NCI-H146 treated with DMSO at 0.1 percent for 48 hours (cell line): ENCODE data around the gene ADARB2.

Source experiments
- DNase-seq: peaks from one replicate; lab custom pipeline; 2025; ENCODE audit not compliant: unreplicated experiment; lab: John Stamatoyannopoulos, UW

ADARB2 gene

DNA sequence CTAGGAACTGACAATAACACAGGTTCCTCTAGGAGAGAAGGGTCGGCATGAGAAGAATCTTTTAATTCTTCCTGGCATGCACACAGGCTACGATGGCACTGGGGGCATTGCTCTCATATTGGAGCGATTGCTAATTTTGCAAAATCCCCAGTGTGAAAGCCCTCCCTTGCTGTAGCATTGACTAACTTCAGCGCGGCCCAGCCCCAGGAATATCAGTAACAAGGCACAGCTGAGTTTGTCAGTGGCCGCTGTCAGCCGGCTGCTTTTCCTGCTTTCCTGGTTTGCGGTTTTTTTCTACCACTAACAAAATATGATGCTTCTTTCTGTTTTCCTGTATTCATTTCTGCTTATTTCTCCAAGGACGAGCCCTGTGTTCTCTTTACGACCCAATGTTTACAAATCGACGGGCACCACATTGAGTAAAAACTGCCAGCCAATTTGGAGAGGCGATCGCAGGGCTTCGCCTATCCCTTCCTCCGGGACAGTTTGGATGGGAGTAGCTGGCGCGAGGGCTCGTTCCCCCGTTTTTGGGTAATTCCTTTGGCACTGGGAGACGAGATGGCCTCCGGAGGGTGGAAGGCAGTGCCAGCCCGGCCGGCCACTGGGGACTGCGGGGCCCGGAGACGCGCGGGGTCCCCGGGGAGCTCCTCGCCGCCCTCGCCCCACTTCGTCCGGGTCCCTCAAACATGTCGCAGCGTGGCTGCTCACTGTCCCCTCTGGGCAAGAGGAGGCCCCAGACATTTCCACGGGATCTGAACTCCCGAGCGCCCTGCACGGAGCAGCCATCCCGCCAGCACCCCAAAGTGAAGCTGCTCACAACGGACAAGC lies 967 bp downstream of the ADARB2 start:
- DNase-seq = no peak

DNA sequence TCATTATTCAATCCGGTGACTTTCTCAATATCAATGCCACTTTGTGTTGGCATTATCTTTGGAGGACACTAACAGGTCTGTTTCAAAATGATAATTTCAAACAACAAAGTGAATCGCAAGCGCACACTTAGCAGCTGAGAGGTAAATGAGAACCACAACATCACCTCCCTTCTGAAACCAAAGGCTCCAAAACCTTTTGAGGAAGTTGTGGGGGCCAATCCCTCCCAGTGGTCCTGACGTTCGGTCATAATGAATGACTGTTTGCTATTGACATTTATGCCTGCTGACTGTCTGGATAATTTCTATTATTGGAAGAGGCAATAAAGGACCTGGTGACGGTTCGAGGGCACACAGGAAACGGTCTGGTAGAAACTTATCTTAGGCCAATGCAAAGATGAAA lies 1.8 kb downstream of the ADARB2 start:
- no peak for DNase-seq

DNA sequence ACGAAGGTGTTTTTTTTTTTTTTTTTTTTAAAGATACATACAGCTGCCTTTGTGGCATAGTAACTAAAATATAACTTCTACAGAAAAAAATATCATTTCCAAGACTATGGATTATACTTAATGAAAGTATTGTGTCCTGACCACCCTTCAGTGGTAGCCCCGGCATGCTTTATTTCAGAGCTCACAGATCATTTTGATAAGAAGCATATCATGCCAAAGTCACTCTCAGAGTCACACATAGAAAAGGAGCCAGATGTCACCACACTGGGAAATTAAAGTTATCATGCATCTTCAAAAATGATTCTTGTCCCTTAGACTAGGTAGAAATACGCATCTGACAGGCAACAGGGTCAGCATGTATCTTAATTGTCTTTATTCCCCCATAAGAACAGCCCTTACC lies 3.0 kb downstream of the ADARB2 start:
- DNase-seq = no peak

DNA sequence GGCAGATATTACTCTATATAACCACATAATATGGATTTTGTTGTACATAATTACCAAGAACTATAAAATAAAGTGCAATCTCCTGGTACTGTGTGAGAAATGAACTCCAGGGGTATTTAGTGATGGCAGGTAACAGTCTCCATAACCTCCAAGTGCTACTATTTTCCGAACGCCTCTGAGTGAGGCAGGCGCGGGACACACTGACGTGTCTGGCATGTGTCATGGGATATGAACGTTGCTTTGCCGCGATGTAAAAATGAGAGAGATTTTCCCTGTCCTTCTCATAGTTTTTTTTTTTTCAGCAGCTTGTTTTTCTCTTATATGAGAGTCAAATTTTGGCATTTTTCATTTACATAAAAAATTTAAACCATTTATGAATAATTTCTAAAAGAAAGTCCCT lies 3.6 kb downstream of the ADARB2 start:
- no peak for DNase-seq

DNA sequence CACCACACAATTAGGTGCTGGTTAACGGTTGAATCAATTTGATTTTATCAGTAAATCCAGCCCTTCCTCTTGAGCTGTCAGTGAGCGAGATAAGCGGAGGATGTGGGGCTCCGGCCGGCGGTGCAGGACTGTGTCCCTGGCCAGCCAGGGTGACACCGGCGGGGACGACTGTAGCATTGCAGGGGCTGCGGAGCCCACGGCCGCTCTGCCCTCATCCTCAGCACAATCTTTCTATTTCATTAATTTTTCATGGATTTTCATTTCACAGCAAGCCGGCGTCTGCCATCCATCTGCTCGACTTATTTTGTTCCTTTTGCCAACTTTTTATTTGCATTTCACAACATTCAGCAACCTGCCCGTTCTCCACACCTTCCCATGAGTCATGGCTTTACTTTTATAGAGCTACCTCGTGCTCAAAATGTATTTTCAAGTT lies 4.7 kb downstream of the ADARB2 start:
- no peak for DNase-seq

DNA sequence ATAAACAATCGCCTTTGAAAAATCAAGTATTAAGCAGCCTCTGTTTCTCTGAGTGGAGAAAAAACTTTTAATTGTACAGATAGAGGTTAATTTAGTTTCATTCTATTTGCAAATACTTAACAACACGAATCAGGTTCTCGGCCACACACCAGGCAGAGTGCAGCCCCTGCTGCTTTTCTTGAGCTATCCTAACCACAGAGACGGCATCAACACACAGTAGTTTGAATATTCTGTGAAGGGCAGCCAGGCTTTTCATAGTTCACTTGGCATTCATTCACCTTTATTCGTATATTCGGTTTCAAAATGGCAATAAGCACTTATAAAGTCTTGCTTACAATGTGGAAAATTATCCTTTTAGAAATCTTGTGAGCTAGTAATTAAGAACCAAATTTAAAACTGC lies 5.7 kb downstream of the ADARB2 start:
- no peak for DNase-seq

DNA sequence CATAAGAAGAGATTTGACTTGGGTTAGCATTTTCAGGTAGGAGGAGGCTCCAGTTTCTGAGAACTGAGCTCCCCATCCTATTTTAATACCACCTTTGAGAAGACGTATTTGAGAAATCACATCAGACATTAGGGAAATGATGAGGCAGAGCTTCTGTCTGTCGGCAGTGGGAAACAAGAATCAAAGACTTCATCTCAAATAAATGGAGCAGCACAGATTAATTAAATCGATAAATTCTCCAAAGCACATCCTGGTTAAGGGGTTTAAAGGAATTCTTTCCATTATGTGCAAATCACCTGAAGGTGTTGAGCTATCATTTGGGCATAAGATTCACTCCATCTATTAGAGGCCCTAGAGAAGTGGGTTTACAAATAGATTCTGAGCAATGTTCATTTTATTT lies 7.6 kb downstream of the ADARB2 start:
- no peak for DNase-seq

DNA sequence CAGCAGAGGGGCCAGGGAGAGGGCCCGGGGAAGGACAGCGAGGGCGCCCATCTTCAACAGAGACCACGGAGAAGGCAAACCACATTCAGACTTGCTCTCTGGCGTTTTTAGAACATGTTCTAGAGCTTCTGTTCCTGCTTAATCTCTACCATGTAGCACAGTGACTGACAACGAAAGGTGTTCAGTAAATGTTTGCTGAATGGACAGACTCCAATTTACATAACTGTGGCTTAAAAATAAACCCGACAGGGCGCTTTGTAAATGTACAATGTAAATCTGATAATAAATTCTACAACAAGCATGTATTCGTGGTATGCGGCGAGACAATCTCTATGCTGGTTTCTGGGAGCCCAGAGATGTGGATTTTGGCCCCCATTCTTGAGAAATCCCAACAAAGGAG lies 10.5 kb downstream of the ADARB2 start:
- no peak for DNase-seq

DNA sequence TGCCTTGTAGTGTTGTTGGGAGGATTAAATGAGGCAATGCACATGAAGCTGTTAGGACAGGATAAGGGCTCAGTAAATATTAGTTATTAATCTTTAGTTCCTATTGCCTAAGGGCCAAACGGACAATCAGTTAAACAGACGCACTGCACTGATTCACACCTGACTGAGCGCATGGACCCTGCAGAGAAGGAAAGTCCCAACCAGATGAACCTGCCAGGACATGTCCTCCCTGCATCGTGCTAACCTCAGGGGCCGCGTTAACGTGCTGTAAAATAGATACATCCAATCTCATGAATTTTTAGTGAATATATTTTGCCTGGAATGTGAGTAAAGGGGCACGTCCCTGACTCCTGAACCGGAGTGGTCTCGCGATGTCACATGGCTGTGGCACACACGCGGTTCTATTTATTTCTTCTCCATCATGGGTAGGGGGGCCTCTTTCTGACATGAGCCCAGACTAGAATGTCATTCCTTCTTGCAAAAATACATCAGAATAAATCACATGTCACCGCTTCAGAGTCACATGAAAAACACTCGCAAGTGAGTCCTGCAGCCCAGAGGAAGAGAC lies 12.3 kb downstream of the ADARB2 start:
- no peak for DNase-seq

DNA sequence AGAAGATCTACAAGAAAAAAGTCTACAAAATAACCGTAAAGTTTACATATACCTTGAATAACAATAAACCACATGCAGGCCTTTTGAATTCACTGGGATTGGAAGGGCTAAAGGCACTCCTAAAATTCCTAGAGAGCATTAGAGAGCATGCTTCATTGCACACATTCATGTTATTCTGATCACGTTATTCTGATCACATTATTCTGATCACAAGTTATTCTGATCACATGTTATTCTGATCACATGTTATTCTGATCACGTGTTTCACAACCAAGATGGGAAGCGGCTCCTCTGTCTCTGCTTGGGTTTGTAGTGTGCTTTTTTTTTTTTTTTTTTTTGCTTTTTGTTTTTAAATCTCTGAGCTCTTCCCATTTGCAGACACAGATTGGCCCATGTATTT lies 20.5 kb downstream of the ADARB2 start:
- DNase-seq = no peak

DNA sequence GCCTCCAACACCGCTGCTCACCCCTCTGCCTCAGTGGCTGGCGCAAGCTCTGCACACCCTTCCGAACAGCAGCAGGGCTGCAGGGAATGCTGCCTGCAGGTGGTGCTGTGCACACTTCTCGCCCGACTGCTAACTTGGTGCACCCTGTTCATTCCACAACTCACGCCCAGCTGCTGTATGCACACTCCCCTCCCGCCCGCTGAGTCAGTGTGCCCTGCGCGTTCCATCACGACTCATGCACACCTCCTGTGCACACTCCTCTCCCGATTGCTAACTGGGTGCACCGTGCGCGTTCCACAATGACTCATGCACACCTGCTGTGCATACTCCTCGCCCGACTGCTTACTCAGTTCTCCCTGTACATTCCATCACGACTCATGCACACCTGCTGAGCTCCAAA lies 21.5 kb downstream of the ADARB2 start:
- no peak for DNase-seq

DNA sequence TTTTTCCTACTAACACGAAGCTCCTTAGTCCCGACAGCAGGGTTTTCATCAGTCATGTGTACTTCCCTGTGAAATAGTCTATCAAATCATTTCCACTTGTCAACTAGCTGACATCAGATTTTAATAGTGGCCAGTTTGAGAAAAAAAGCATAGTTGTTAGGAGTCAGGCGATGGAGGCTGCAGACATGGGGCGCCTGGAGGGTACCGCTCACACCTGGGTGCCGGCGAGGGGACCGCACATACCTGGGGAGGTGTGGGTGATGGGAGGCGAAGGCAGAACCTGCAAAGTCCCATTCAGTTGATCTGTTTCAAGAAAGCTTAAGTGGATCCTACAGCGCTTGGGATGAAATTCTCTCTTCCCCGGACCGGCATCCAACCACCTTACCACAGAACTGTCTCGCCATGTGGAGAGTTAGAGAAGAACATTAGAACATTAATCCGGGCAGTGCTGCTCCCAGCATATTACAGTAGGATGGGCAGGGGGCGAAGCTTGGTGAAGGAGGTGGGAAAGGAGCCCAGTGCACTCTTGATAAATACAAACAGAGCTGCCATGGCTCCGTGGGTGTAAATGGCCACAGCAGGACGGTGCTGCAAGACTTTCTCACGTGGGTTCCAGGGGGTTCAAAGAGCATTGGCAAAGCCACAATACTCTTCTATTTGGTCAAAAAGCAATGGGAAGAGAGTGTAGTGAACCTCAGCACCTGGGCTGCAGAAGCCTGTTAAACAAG lies 24.2 kb downstream of the ADARB2 start:
- DNase-seq = no peak

DNA sequence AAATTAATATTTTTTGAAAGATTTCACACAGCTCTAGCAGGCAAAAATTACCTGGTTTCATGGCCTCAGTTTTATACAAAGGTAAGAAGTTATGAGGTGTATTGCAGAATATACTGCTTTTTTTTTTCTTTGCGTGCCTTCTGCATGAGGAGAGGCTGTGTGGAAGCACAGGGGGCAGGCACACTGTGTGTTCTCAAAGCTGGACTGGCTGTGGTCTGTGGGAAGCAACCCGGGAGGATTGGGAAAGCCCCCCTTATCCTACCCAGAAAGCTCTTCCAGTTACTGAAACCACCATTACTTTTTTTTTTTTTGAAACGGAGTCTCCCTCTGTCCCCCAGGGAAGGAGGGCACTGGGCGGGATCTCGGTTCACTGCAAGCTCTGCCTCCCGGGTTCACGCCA lies 25.0 kb downstream of the ADARB2 start:
- no peak for DNase-seq

DNA sequence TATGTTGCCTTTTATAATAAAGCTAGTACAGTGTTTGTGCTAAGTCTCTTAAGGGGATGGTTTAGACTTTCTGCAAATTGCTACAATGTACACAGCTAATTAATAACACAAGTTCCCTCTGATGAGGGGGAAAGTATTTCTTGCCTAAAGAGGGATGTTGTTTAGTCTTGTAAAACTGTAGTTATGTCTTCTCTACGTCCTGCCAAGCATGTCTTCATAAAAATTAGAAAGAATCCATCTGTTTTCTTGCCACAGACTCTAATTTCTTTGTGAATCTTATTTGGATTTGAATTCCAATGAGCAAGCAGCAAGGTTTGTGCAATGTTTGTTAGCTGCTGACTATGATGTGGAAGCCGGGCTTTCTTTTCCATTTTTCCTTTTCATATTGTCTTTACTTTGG lies 28.2 kb downstream of the ADARB2 start:
- DNase-seq = no peak

DNA sequence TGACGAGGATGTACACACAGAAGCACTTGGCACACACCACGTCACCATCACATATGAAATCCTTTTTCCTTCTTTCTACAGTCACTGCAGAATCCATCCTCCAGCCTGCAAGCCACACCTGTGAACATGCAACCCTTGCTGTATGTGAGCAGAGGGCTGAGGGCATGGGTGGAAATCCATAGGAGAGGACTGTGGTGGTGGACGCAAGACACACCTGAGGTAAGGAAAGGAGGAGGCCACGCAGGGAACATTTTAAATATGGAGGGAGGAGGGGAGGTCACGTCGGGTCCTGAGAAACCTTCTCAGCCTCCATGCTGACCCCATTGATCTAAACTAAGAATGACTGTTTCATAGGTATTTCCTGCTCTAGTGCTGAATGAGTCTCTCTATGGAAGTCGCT lies 28.6 kb downstream of the ADARB2 start:
- DNase-seq = no peak

DNA sequence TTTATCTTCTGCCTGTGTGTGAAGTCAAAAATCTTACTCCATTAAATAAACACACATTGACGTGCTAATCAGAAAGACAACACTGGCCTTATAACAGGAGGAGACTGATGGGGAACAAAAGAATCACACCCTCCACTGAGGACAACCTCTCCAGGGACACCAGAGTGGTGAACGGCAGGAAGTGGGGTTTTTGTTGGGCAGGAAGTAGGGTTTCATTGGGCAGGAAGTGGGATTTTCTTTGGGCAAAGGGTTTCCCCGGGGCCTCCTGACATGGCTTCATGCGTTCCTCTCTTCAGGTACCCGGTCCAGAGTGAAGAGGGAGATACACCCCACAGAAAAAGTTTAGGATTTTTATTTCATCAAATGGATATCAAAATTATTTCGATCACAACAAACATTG lies 30.6 kb downstream of the ADARB2 start:
- DNase-seq = no peak

DNA sequence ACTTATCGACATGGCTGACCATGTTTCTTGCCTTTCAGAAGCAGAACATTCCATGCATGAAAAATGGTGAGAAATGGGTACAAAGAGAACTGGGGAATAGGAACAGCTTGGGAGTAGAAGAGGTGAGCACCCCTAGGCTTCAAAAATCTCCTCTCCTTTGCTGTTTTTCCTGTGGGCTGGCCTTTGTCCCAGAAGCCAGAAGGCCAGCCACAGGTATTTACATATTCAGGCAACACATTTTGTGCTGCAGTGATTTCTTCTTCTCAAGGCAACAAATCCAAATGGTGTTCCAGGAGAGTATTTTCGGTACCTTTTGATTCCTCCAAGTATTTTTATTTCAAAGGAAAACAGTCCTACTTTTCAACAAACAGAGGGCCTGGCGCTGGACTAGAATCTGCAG lies 31.1 kb downstream of the ADARB2 start:
- no peak for DNase-seq

DNA sequence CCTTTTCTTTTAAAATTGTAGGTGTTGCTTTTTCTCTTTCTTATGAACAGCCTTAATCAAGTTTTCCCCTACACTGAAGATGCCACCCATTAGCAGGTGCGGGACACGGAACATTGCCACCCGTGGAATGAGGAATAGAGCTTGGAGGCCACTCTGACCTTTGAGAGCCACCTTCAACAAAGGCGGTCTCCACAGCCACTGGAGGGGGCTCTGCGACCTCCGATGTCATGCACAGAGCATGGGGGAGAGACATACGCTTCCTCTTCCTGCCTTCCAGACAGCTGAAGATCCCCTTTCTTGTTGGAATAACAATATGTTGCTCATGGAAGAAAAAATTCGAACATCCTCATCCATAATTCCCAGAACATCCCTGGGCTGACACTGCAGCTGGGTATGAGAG lies 39.1 kb downstream of the ADARB2 start:
- DNase-seq = no peak

DNA sequence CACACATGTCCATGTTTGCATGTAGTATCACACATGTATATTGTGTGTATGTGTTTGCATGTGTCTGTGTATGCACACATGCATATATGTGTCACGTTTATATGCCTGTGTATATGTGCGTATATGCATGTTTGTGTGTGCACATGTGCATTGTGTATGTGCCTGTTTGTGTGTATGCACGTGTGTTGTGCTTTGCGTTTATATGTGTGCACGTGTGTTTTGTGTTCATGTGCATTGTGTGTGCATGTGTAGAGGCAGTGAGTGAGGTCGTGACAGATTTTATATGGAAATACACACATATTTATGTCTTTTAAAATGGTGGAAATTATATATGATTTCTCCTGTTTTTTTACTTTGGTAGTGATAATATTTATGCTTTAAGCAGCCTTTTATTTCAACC lies 41.2 kb downstream of the ADARB2 start:
- DNase-seq = no peak

DNA sequence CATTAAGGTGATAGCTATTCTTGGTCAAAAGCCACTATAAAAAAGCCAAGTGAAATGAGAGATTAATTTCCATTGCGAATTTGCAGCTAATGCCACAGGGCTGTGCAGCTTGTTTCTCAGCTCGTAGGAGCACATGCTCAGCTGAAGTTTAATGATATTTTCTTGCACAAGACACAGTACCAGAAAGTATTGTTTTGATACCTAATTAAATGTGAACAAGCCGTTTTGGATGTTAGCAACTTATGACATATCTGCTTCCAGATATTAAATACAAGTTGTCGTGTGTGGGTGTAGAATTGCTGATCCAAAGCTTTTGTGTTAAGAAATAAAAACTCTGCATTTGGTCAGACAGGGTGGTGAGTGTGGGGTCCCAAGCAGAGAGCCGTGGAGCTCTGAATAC lies 47.2 kb downstream of the ADARB2 start:
- no peak for DNase-seq

DNA sequence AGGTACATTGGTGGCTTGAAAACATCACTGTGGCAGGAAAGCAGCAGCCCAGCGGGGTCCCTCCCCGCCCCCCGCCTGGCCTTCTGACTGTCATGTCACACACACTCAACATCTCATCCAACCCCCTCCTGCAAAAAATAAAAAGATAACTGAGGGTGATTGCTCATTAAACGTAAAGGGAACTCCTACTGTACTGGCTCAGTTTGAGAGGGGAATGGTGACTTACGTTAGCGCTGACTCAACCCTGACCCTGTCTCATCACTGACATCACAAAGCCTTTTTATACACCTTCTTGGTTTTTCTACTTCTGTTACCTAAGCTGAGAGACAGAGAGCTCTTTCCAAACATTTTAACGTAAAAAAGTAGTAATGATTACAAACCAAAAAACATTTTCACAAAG lies 48.8 kb downstream of the ADARB2 start:
- no peak for DNase-seq

DNA sequence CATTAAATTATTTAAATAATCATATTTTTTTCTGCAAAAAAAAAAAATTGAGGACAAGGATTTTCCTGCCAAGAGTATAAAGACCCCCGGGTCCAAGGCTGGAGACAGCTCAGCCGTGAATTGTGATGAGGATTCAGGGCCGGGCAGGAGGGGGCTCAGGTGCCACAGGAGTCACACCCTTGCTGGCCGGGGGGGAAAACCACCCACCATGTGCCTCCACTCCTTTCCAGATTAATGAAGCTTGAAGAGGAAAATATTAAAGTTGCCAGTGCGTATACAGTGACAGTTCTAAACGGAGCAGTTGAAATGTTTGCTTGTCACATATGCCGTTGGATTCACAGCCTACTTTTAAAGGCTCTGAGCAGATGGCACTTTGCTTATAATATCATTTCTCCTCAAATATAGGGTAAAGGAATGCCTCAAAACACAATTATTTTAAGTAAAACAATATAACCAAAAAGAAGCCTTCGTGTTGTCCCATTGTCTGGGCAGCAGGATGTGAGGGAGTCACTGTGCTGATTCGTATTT lies 49.6 kb downstream of the ADARB2 start:
- DNase-seq = no peak
